Activated CD8-positive, alpha-beta T cell treated with anti-CD3 and anti-CD28 coated beads for 36 hours (primary cell): ENCODE data around the gene MYLK4. TPM values are rescaled to one million over a fixed set of nuclear protein-coding genes. Genes with fewer than 3 reads are reported as not detected.

Experiments used
- ATAC-seq: fragments of 200-7000 bp; cut with Tn5 transposase; one replicate; pipeline ENCODE4 v1.10.0; 2021; ENCODE audit warnings: mild to moderate bottlenecking, moderate library complexity
- CTCF ChIA-PET: fragments of 350-600 bp; sonication (Branson Sonifier 250); formaldehyde crosslinking; loops from one replicate; lab custom pipeline; 2021; ENCODE audit warnings: antibody characterized with exemption; lab: Charles Lee
- POLR2A ChIA-PET: fragments of 350-600 bp; sonication (Branson Sonifier 250); formaldehyde crosslinking; loops from one replicate; lab custom pipeline; 2021; ENCODE audit warnings: antibody characterized with exemption; lab: Charles Lee
- DNase-seq: peaks from one replicate; pipeline ENCODE4 v3.0.0-alpha.2; 2020
- H3K27ac Mint-ChIP-seq: one replicate; pipeline ENCODE4 v1.8.0; 2021; ENCODE audit warnings: mild to moderate bottlenecking, mixed read lengths
- H3K27me3 Mint-ChIP-seq: one replicate; pipeline ENCODE4 v1.8.0; 2021; ENCODE audit warnings: mixed read lengths
- H3K36me3 Mint-ChIP-seq: one replicate; pipeline ENCODE4 v1.8.0; 2021; ENCODE audit warnings: low read depth, mixed read lengths
- H3K4me1 Mint-ChIP-seq: one replicate; pipeline ENCODE4 v1.8.0; 2021; ENCODE audit warnings: low read depth, mixed read lengths
- H3K4me3 Mint-ChIP-seq: one replicate; pipeline ENCODE4 v1.8.0; 2021; ENCODE audit warnings: mild to moderate bottlenecking, moderate library complexity, mixed read lengths
- H3K9me3 Mint-ChIP-seq: one replicate; pipeline ENCODE4 v1.8.0; 2021; ENCODE audit warnings: mixed read lengths
- CTCF ChIP-seq: fragments of 200-600 bp; IDR thresholded peaks from one replicate; pipeline ENCODE4 v1.8.0; 2022; ENCODE audit warnings: antibody characterized with exemption, mild to moderate bottlenecking
- intact Hi-C: fragments of 100-400 bp; cut with micrococcal nuclease; formaldehyde crosslinking; loops from one replicate; pipeline ENCODE4 v1.10.0; 2022
- total RNA-seq, 2 experiments: library from RNA; stranded (reverse); gene quantifications; one replicate each; pipeline ENCODE4 v1.2.3, GENCODE V29; 2021

The MYLK4 gene
- under 1 TPM; 0.09 to 0.11 TPM for total RNA-seq

- CTCF ChIA-PET: interaction anchor here (0.7 to 13.4 kb wide), 32 partner anchors 8 to 1157 kb away, joined by 3 to 224 read pairs (median 4); partner anchors contain the start of gene WRNIP1
- Mint-ChIP-seq H3K9me3 (no peaks in the 10 kb centered on the region), H3K27me3 (peaks cover 8% of the 10 kb centered on the region), H3K27ac (no peak within 1 kb of the TSS), H3K36me3 (no peaks in the 10 kb centered on the region), H3K4me3 (no peak within 1 kb of the TSS), H3K4me1 (peaks cover 7% of the 10 kb centered on the region)
- POLR2A ChIA-PET: no interaction called here
- intact Hi-C loops: loop anchor here (10.0 kb wide), 1 partner anchor 1156 kb away; no protein-coding TSS in a partner anchor
- DNase-seq: no peak
- no peak for TF ChIP-seq CTCF
- ATAC-seq: no peak
Measured at GRCh38 chr6:2750832-2751231, at the start of gene MYLK4. MYLK4 (minus strand) TSS chr6:2750922; CDS start chr6:2749294, 1,628 bp downstream.

GRCh38 chr6:2799936-2800527 lies 49.3 kb upstream of the MYLK4 start:
- Mint-ChIP-seq H3K4me1 (peaks cover 31% of the 10 kb centered on the region), H3K9me3 (no peaks in the 10 kb centered on the region), H3K27me3 (no peaks in the 10 kb centered on the region), H3K4me3 (no peak overlapping the region), H3K36me3 (no peaks in the 10 kb centered on the region), H3K27ac (peak overlapping the region; percentile 43)
- DNase-seq (peak; percentile 46), ATAC-seq (peak; percentile 81)
- ChIA-PET CTCF (interaction anchor here (0.7 to 2.2 kb wide), 3 partner anchors 8 to 31 kb away, joined by 4 to 5 read pairs (median 4); no protein-coding TSS in a partner anchor), POLR2A (interaction anchor here (0.8 to 1.3 kb wide), 4 partner anchors 9 to 55 kb away, joined by 3 to 4 read pairs (median 3); partner anchors contain the start of gene SERPINB1)
- intact Hi-C loops: no loop called here
- TF ChIP-seq CTCF: no peak

- no peak for DNase-seq
- intact Hi-C loops: no loop called here
- CTCF ChIA-PET: interaction anchor here (0.8 to 2.2 kb wide), 5 partner anchors 15 to 134 kb away, joined by 3 to 5 read pairs (median 4); no protein-coding TSS in a partner anchor
- POLR2A ChIA-PET: interaction anchor here (1.2 to 1.9 kb wide), 2 partner anchors 36 to 43 kb away, joined by 3 to 4 read pairs; partner anchors contain the start of gene SERPINB1
- no peak overlapping the region for H3K27ac Mint-ChIP-seq
- H3K36me3 Mint-ChIP-seq: no peaks in the 10 kb centered on the region
- TF ChIP-seq CTCF: no peak
- no peak for ATAC-seq
- H3K9me3 Mint-ChIP-seq: no peaks in the 10 kb centered on the region
- no peak overlapping the region for H3K4me3 Mint-ChIP-seq
- peaks cover 37% of the 10 kb centered on the region for H3K4me1 Mint-ChIP-seq
- H3K27me3 Mint-ChIP-seq: no peaks in the 10 kb centered on the region
Measured at GRCh38 chr6:2798586-2799134, 47.9 kb upstream of the MYLK4 start.

- Mint-ChIP-seq H3K27me3 (no peaks in the 10 kb centered on the region), H3K27ac (no peak overlapping the region), H3K4me1 (peaks cover 47% of the 10 kb centered on the region), H3K9me3 (no peaks in the 10 kb centered on the region), H3K4me3 (no peak overlapping the region), H3K36me3 (no peaks in the 10 kb centered on the region)
- DNase-seq (no peak), ATAC-seq (no peak)
- intact Hi-C loops: no loop called here
- TF ChIP-seq CTCF: no peak
- ChIA-PET CTCF (interaction anchor here (0.6 to 7.6 kb wide), 4 partner anchors 21 to 136 kb away, joined by 3 to 84 read pairs (median 4); no protein-coding TSS in a partner anchor), POLR2A (interaction anchor here (1.2 to 1.9 kb wide), 2 partner anchors 37 to 44 kb away, joined by 3 to 4 read pairs; partner anchors contain the start of gene SERPINB1)
Measured at GRCh38 chr6:2797564-2798031, 46.9 kb upstream of the MYLK4 start.
